Gastrocnemius medialis (tissue), 4 donors: ENCODE results near the gene GPR37.

Source experiments
- POLR2A ChIP-seq, 2 donors: fragments of 450-650 bp; IDR thresholded peaks; one replicate each; pipeline ENCODE4 v1.6.1; 2017; ENCODE audit warnings: antibody characterized with exemption in 2 of 2, mild to moderate bottlenecking in 2 of 2, moderate library complexity in 2 of 2
- TF ChIP-seq, protein P1 (sequence below), 5 experiments: fragments of 450-650 bp in 3 of 5; fragments of 200-600 bp in 2 of 5; sonication (generic) in 2 of 5; IDR thresholded peaks in 4 of 5; conservative IDR thresholded peaks in 1 of 5; 1 replicate in 4 of 5; 2 replicates in 1 of 5; pipeline ENCODE4 v1.5.1; 2016 to 2019; ENCODE audit warnings: antibody characterized with exemption in 5 of 5, mild to moderate bottlenecking in 3 of 5, moderate library complexity in 3 of 5

DNA sequence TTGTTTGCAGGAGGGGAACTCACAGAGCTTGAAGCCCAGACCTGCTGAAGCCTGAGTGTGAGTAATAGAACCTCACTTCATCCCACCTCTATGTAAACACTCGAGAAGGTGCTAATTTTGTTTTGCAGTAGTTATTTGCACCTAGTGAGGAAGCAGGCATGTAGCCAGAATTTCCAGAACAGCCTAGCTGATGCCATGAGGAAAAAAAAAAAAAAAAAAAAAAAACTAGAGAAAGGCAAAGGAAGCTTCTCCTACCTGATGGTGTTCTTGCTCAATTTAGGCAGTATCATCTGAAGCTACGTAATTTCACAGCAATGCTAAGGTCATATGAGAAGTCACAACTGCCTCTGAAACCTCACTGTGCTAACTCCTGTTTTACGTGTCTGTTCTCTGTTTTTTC is 13.6 kb upstream of the GPR37 start:
- TF ChIP-seq, protein P1, sequence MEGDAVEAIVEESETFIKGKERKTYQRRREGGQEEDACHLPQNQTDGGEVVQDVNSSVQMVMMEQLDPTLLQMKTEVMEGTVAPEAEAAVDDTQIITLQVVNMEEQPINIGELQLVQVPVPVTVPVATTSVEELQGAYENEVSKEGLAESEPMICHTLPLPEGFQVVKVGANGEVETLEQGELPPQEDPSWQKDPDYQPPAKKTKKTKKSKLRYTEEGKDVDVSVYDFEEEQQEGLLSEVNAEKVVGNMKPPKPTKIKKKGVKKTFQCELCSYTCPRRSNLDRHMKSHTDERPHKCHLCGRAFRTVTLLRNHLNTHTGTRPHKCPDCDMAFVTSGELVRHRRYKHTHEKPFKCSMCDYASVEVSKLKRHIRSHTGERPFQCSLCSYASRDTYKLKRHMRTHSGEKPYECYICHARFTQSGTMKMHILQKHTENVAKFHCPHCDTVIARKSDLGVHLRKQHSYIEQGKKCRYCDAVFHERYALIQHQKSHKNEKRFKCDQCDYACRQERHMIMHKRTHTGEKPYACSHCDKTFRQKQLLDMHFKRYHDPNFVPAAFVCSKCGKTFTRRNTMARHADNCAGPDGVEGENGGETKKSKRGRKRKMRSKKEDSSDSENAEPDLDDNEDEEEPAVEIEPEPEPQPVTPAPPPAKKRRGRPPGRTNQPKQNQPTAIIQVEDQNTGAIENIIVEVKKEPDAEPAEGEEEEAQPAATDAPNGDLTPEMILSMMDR (IDR thresholded peaks at IDR 0.05 in 4 of 5, conservative IDR thresholded peaks at IDR 0.05 in 1 of 5) = no peak
- TF ChIP-seq POLR2A (IDR thresholded peaks at IDR 0.05) = no peak
